H1 (cell line): ENCODE results near the gene VIPR2. TPM values are rescaled to one million over a fixed set of nuclear protein-coding genes. Genes with fewer than 3 reads are reported as not detected.

Source experiments
- CTCF ChIA-PET: fragments of 300-600 bp; sonication (Branson Sonifier 250); formaldehyde crosslinking; loops from one replicate; lab custom pipeline; 2021; ENCODE audit not compliant: partially characterized antibody; lab: Charles Lee
- POLR2A ChIA-PET: fragments of 300-600 bp; sonication (Branson Sonifier 250); formaldehyde crosslinking; loops from one replicate; lab custom pipeline; 2021; ENCODE audit warnings: inconsistent platforms; ENCODE audit not compliant: partially characterized antibody; lab: Charles Lee
- DNase-seq, 2 experiments: peaks; one replicate each; pipeline versions ENCODE4 v3.0.0 to v3.0.0-alpha.2; 2010 to 2022; ENCODE audit warnings: low spot score in 2 of 2, low read depth in 1 of 2, mixed read lengths in 1 of 2
- FAIRE-seq: peaks from 2 replicates; lab custom pipeline; 2011; peaks lifted over from hg19 to GRCh38; lab: Jason Lieb, UNC
- H2AFZ ChIP-seq: 2 replicates; pipeline ENCODE4 v1.8.1; 2012; ENCODE audit warnings: low read length, inconsistent platforms
- H2AK5ac ChIP-seq: 2 replicates; pipeline ENCODE4 v1.6.1; 2013; ENCODE audit warnings: low read depth, low read length
- H2BK120ac ChIP-seq: replicated peaks from 2 replicates; pipeline ENCODE3; 2013; ENCODE audit warnings: low read depth, low read length, inconsistent platforms
- H2BK12ac ChIP-seq: 2 replicates; pipeline ENCODE4 v1.6.1; 2013; ENCODE audit warnings: low read depth, low read length
- H2BK15ac ChIP-seq: 2 replicates; pipeline ENCODE4 v1.6.1; 2013; ENCODE audit warnings: low read length
- H2BK20ac ChIP-seq: 2 replicates; pipeline ENCODE4 v1.6.1; 2013; ENCODE audit warnings: low read length
- H2BK5ac ChIP-seq: 2 replicates; pipeline ENCODE4 v1.6.1; 2013; ENCODE audit warnings: low read depth, low read length
- H3K14ac ChIP-seq: 2 replicates; pipeline ENCODE4 v1.6.1; 2013; ENCODE audit warnings: inconsistent platforms; ENCODE audit not compliant: insufficient read length
- H3K18ac ChIP-seq: 2 replicates; pipeline ENCODE4 v1.6.1; 2013; ENCODE audit warnings: low read length; ENCODE audit errors: extremely low read depth
- H3K23ac ChIP-seq: 2 replicates; pipeline ENCODE4 v1.6.1; 2013; ENCODE audit warnings: inconsistent platforms; ENCODE audit not compliant: insufficient read length
- H3K23me2 ChIP-seq: 2 replicates; pipeline ENCODE4 v1.6.1; 2013; ENCODE audit warnings: low read depth, low read length
- H3K27ac ChIP-seq: 2 replicates; pipeline ENCODE4 v1.6.1; 2011; ENCODE audit warnings: low read depth, low read length, inconsistent platforms
- H3K27me3 ChIP-seq, 4 experiments: replicated peaks in 1 of 4; 1 replicate in 1 of 4; 2 replicates in 3 of 4; pipeline versions ENCODE4 v1.6.1 to v1.8.1; 2011 to 2013; ENCODE audit warnings: low read length in 3 of 4, mild to moderate bottlenecking in 3 of 4, inconsistent platforms in 2 of 4, mixed read lengths in 2 of 4, moderate library complexity in 1 of 4; ENCODE audit not compliant: control insufficient read depth in 3 of 4, insufficient read depth in 3 of 4; ENCODE audit errors: extremely low read depth in 1 of 4
- H3K36me3 ChIP-seq, 4 experiments: 2 replicates each; pipeline versions ENCODE4 v1.6.1 to v1.8.1; 2011 to 2013; ENCODE audit warnings: mild to moderate bottlenecking in 4 of 4, low read length in 3 of 4, moderate library complexity in 2 of 4, control low read depth in 1 of 4, inconsistent platforms in 1 of 4; ENCODE audit not compliant: insufficient read depth in 4 of 4, control insufficient read depth in 2 of 4
- H3K4ac ChIP-seq: replicated peaks from 2 replicates; pipeline ENCODE3; 2013; ENCODE audit warnings: low read length, low read depth, mixed read lengths, inconsistent platforms; ENCODE audit not compliant: insufficient read length
- H3K4me1 ChIP-seq, 4 experiments: replicated peaks in 1 of 4; 1 replicate in 1 of 4; 2 replicates in 3 of 4; pipeline versions ENCODE4 v1.6.1 to v1.8.1; 2011 to 2013; ENCODE audit warnings: low read length in 3 of 4, inconsistent platforms in 2 of 4, mixed read lengths in 1 of 4; ENCODE audit not compliant: insufficient read depth in 4 of 4, control insufficient read depth in 3 of 4
- H3K4me2 ChIP-seq, 2 experiments: 2 replicates each; pipeline versions ENCODE4 v1.6.1 to v1.8.1; 2011 to 2013; ENCODE audit warnings: low read depth in 2 of 2, low read length in 2 of 2, control low read depth in 1 of 2, inconsistent platforms in 1 of 2, mild to moderate bottlenecking in 1 of 2; ENCODE audit not compliant: insufficient read depth in 1 of 2
- H3K4me3 ChIP-seq, 4 experiments: fragments of 200-600, 300-600 bp in 1 of 4; sonication (generic), shearing (Covaris generic), sonication (Bioruptor Twin) in 1 of 4; 2 replicates each; pipeline versions ENCODE4 v1.5.1 to v1.8.1; 2011 to 2016; ENCODE audit warnings: low read length in 4 of 4, low read depth in 3 of 4, control low read depth in 2 of 4, inconsistent platforms in 2 of 4, mild to moderate bottlenecking in 2 of 4, mixed read lengths in 1 of 4, moderate library complexity in 1 of 4; ENCODE audit not compliant: insufficient read depth in 2 of 4; ENCODE audit errors: extremely low read depth in 1 of 4
- H3K56ac ChIP-seq: replicated peaks from 2 replicates; pipeline ENCODE3; 2013; ENCODE audit warnings: low read depth, mild to moderate bottlenecking, mixed read lengths, low read length, inconsistent platforms; ENCODE audit not compliant: insufficient read length
- H3K79me1 ChIP-seq: 2 replicates; pipeline ENCODE4 v1.6.1; 2013; ENCODE audit warnings: low read depth, low read length, control low read depth
- H3K79me2 ChIP-seq, 2 experiments: 2 replicates each; pipeline versions ENCODE4 v1.6.1 to v1.8.1; 2012 to 2013; ENCODE audit warnings: low read length in 2 of 2, mild to moderate bottlenecking in 2 of 2, inconsistent platforms in 1 of 2; ENCODE audit not compliant: insufficient read depth in 2 of 2, control insufficient read depth in 1 of 2
- H3K9ac ChIP-seq, 4 experiments: replicated peaks in 1 of 4; 1 replicate in 1 of 4; 2 replicates in 3 of 4; pipeline versions ENCODE4 v1.6.1 to v1.8.1; 2011 to 2013; ENCODE audit warnings: low read depth in 3 of 4, low read length in 3 of 4, control low read depth in 2 of 4, mild to moderate bottlenecking in 2 of 4, moderate library complexity in 2 of 4, inconsistent platforms in 1 of 4; ENCODE audit errors: extremely low read depth in 1 of 4
- H3K9me3 ChIP-seq, 2 experiments: 2 replicates each; pipeline versions ENCODE4 v1.6.1 to v1.8.1; 2012 to 2013; ENCODE audit warnings: mild to moderate bottlenecking in 2 of 2, moderate library complexity in 2 of 2, control low read depth in 1 of 2, inconsistent platforms in 1 of 2, low read depth in 1 of 2, low read length in 1 of 2, mixed read lengths in 1 of 2; ENCODE audit not compliant: insufficient read depth in 2 of 2
- H4K20me1 ChIP-seq, 2 experiments: replicated peaks in 1 of 2; 2 replicates each; pipeline versions ENCODE3 to v1.8.1; 2011 to 2013; ENCODE audit warnings: inconsistent platforms in 2 of 2, low read length in 2 of 2, mild to moderate bottlenecking in 1 of 2; ENCODE audit not compliant: insufficient read depth in 2 of 2, control insufficient read depth in 1 of 2
- H4K5ac ChIP-seq: 2 replicates; pipeline ENCODE4 v1.6.1; 2013; ENCODE audit warnings: low read length, low read depth, mixed read lengths, inconsistent platforms; ENCODE audit not compliant: insufficient read length
- H4K8ac ChIP-seq: 2 replicates; pipeline ENCODE4 v1.8.0; 2013; ENCODE audit warnings: mild to moderate bottlenecking, moderate library complexity, low read length, inconsistent platforms; ENCODE audit not compliant: insufficient read depth; ENCODE audit errors: extremely low read depth
- H4K91ac ChIP-seq: replicated peaks from 2 replicates; pipeline ENCODE3; 2013; ENCODE audit warnings: low read length, mixed read lengths, inconsistent platforms; ENCODE audit not compliant: insufficient read length
- CHD1 ChIP-seq: IDR thresholded peaks from 2 replicates; pipeline ENCODE4 v1.6.1; 2012; ENCODE audit warnings: low read depth, low read length, improper control_type of control experiment
- CTBP2 ChIP-seq: IDR thresholded peaks from 2 replicates; pipeline ENCODE4 v1.7.0; 2011; ENCODE audit warnings: borderline replicate concordance, mild to moderate bottlenecking, moderate library complexity, mixed read lengths, low read length; ENCODE audit not compliant: insufficient read depth, insufficient read length
- HDAC2 ChIP-seq, 2 experiments: fragments of 300-600 bp in 1 of 2; sonication (generic) in 1 of 2; IDR thresholded peaks; 2 replicates each; pipeline ENCODE4 v1.6.1; 2011 to 2012; ENCODE audit warnings: low read depth in 2 of 2, low read length in 2 of 2, mild to moderate bottlenecking in 2 of 2, moderate library complexity in 2 of 2, borderline replicate concordance in 1 of 2, inconsistent platforms in 1 of 2
- KDM1A ChIP-seq: fragments of 200-600, 300-600 bp; sonication (generic); IDR thresholded peaks from 2 replicates; pipeline ENCODE4 v1.7.1; 2016; ENCODE audit warnings: mild to moderate bottlenecking, low read length, borderline replicate concordance
- SIN3A ChIP-seq, 2 experiments: IDR thresholded peaks in 1 of 2; conservative IDR thresholded peaks in 1 of 2; 2 replicates each; pipeline ENCODE4 v1.6.1; 2011 to 2012; ENCODE audit warnings: low read length in 2 of 2, improper control_type of control experiment in 1 of 2, low read depth in 1 of 2, mild to moderate bottlenecking in 1 of 2
- SRF ChIP-seq: IDR thresholded peaks from 2 replicates; pipeline ENCODE4 v1.6.1; 2011; ENCODE audit warnings: mild to moderate bottlenecking, low read depth, low read length, moderate library complexity
- WGBS, 2 experiments: shearing (Covaris generic) in 1 of 2; methylation state at CpG; one replicate each; pipeline versions ENCODE4 v1.1.6 to v1.1.7; 2013 to 2015; ENCODE audit warnings: low lambda C conversion rate in 2 of 2, mixed read lengths in 2 of 2, inconsistent platforms in 1 of 2, low coverage in 1 of 2, missing lambda C conversion rate in 1 of 2; ENCODE audit not compliant: insufficient replicate concordance in 2 of 2, insufficient coverage in 1 of 2, insufficient read length in 1 of 2; ENCODE audit errors: extremely low coverage in 1 of 2, missing lambda C conversion rate in 1 of 2; 5-methylcytosine and 5-hydroxymethylcytosine counted together
- polyA plus RNA-seq, 7 experiments: library from polyadenylated mRNA; depleted of rRNA in 3 of 7; stranded (reverse) in 5 of 7; unstranded in 2 of 7; fragments of >200 nt in 5 of 7; fragments of 200-250 nt in 2 of 7; gene quantifications; 1 replicate in 5 of 7; 2 replicates in 1 of 7; 4 replicates in 1 of 7; pipeline versions ENCODE4 v1.2.1 to v1.2.3, GENCODE V29; 2011 to 2013; ENCODE audit warnings: missing spikeins in 2 of 7, mixed read lengths in 2 of 7
- total RNA-seq: library from RNA; stranded (reverse); fragmentation: NEBNext Ultra II Directional; extraction: Animal tissue kit (Norgen Biotek cat#: 25700); gene quantifications from 2 replicates; pipeline ENCODE4 v1.2.1, GENCODE V29; 2021

The VIPR2 gene
- total and polyA plus RNA-seq, 2 of the 8 experiments (the other 6 are each of a cell fraction or from before 2014, with no cell fraction given): 2.4 to 6.3 TPM

- Histone ChIP-seq H3K27me3 (peaks cover 5 to 11% (median 9%) of the 10 kb centered on the region in 4 experiments; a peak in 6 of 7 replicates), H3K79me1 (no peaks in the 10 kb centered on the region)
- CTCF ChIA-PET: interaction anchor here (0.9 to 1.3 kb wide), 2 partner anchors 29 to 55 kb away, joined by 3 read pairs; no protein-coding TSS in a partner anchor
- no peak for TF ChIP-seq HDAC2 (IDR thresholded peaks at IDR 0.05; ENCODE audit: borderline replicate concordance in 1 of 2, low read depth in 2 of 2, low read length in 2 of 2)
- no peak for TF ChIP-seq CTBP2
- no peak for TF ChIP-seq SIN3A (conservative IDR thresholded peaks at IDR 0.05 in 1 of 2, IDR thresholded peaks at IDR 0.05 in 1 of 2; ENCODE audit: low read depth in 1 of 2, low read length in 2 of 2)
- TF ChIP-seq KDM1A: no peak
- TF ChIP-seq CHD1: no peak
- TF ChIP-seq SRF: no peak
- TF ChIP-seq, all 59 proteins: peak for 0
- no peak overlapping the region for H2BK12ac ChIP-seq
- 90% methylated on average over 6 of the region's 6 CpGs; no CpG with 5 or more reads in 1 of the 2 experiments for WGBS, 2 experiments
- H2AFZ ChIP-seq: no peak overlapping the region
- H4K91ac ChIP-seq: no peak overlapping the region
- H3K4me1 ChIP-seq: peaks cover 10 to 30% (median 22%) of the 10 kb centered on the region in 4 experiments
- H2AK5ac ChIP-seq: no peak overlapping the region
- H3K14ac ChIP-seq: no peak overlapping the region
- peaks cover 0 to 17% (median 1%) of the 10 kb centered on the region in 4 experiments; a peak in 4 of 8 replicates for H3K36me3 ChIP-seq
- no peak overlapping the region for H2BK5ac ChIP-seq
- H3K9ac ChIP-seq: no peak overlapping the region
- no peaks in the 10 kb centered on the region for H3K79me2 ChIP-seq
- no peaks in the 10 kb centered on the region for H3K23me2 ChIP-seq
- POLR2A ChIA-PET: no interaction called here
- no peak overlapping the region for H3K18ac ChIP-seq
- H3K4me2 ChIP-seq: no peak overlapping the region
- no peak overlapping the region for H3K4me3 ChIP-seq
- DNase-seq (no peak), FAIRE-seq (no peak)
- no peak overlapping the region for H2BK120ac ChIP-seq
- H4K20me1 ChIP-seq: no peaks in the 10 kb centered on the region
- no peak overlapping the region for H4K5ac ChIP-seq
- H3K56ac ChIP-seq: no peak overlapping the region
- no peak overlapping the region for H3K27ac ChIP-seq
- no peak overlapping the region for H4K8ac ChIP-seq
- peaks cover 0 to 3% of the 10 kb centered on the region in 2 experiments; a peak in 1 of 4 replicates for H3K9me3 ChIP-seq
- H2BK20ac ChIP-seq: no peak overlapping the region
- H3K4ac ChIP-seq: no peak overlapping the region
- H2BK15ac ChIP-seq: no peak overlapping the region
- H3K23ac ChIP-seq: no peak overlapping the region
These were observed 6.2 kb downstream of the VIPR2 start for GRCh38 chr7:159138508-159138907.
